PC-3 (cell line): ENCODE measurements around the gene STIMATE. TPM values are rescaled to one million over a fixed set of nuclear protein-coding genes. Genes with fewer than 3 reads are reported as not detected.

Experiments used
- ATAC-seq: fragments of 200-7000 bp; cut with Tn5 transposase; 2 replicates; pipeline ENCODE4 v1.9.1; 2020; ENCODE audit warnings: mild to moderate bottlenecking, moderate library complexity
- BruUV-seq: library from RNA; stranded (reverse); fragments of 400-500 nt; replicated peaks from 2 replicates; lab custom pipeline; 2021; lab: Mats Ljungman, UMichigan
- CTCF ChIA-PET: fragments of 300-600 bp; sonication (Branson Sonifier 250); formaldehyde crosslinking; loops from one replicate; lab custom pipeline; 2022; ENCODE audit warnings: antibody characterized with exemption; lab: Charles Lee
- POLR2A ChIA-PET: fragments of 300-600 bp; sonication (Branson Sonifier 250); formaldehyde crosslinking; loops from one replicate; lab custom pipeline; 2022; ENCODE audit warnings: antibody characterized with exemption; ENCODE audit not compliant: unreplicated experiment; lab: Charles Lee
- DNase-seq: peaks from one replicate; pipeline ENCODE4 v3.0.0-alpha.2; 2015
- H2AFZ ChIP-seq: fragments of 300-600 bp; sonication (generic); 2 replicates; pipeline ENCODE4 v1.6.0; 2016; ENCODE audit warnings: antibody characterized with exemption, low read length
- H3F3A ChIP-seq: fragments of 300-600 bp; sonication (generic); one replicate; pipeline ENCODE4 v1.6.0; 2017; ENCODE audit warnings: antibody characterized with exemption, low read length, control low read depth, mild to moderate bottlenecking; ENCODE audit not compliant: unreplicated experiment
- H3K27ac ChIP-seq: fragments of 300-600 bp; sonication (generic); 2 replicates; pipeline ENCODE4 v1.5.1; 2016; ENCODE audit warnings: mild to moderate bottlenecking, low read length
- H3K27me3 ChIP-seq: fragments of 300-600 bp; sonication (generic); 2 replicates; pipeline ENCODE4 v1.6.1; 2016; ENCODE audit warnings: low read length, mixed read lengths
- H3K36me3 ChIP-seq: fragments of 300-600 bp; sonication (generic); 2 replicates; pipeline ENCODE4 v1.6.1; 2016; ENCODE audit warnings: low read depth, mixed run types, low read length, mixed read lengths
- H3K4me1 ChIP-seq: fragments of 300-600 bp; sonication (generic); 2 replicates; pipeline ENCODE4 v1.5.1; 2016; ENCODE audit warnings: low read length; ENCODE audit not compliant: insufficient read depth
- H3K4me2 ChIP-seq: fragments of 300-600 bp; sonication (generic); 2 replicates; pipeline ENCODE4 v1.6.0; 2016; ENCODE audit warnings: low read length
- H3K4me3 ChIP-seq: fragments of 300-600 bp; sonication (generic); 2 replicates; pipeline ENCODE4 v1.5.1; 2016; ENCODE audit warnings: mild to moderate bottlenecking, low read length, mixed read lengths
- H3K79me2 ChIP-seq: fragments of 300-600 bp; sonication (generic); 2 replicates; pipeline ENCODE4 v1.6.1; 2017; ENCODE audit warnings: low read length, mixed read lengths
- H3K9ac ChIP-seq: fragments of 300-600 bp; sonication (generic); 2 replicates; pipeline ENCODE4 v1.6.0; 2016; ENCODE audit warnings: mild to moderate bottlenecking, low read length
- H3K9me2 ChIP-seq: fragments of 300-600 bp; sonication (generic); replicated peaks from 2 replicates; pipeline ENCODE4 v1.6.1; 2016; ENCODE audit warnings: mixed run types, low read length, mixed read lengths
- H3K9me3 ChIP-seq: fragments of 300-600 bp; sonication (generic); 2 replicates; pipeline ENCODE4 v1.6.1; 2016; ENCODE audit warnings: low read length, mixed read lengths
- H4K20me1 ChIP-seq: fragments of 300-600 bp; sonication (generic); 2 replicates; pipeline ENCODE4 v1.6.1; 2016; ENCODE audit warnings: low read length, mixed read lengths
- EZH2 ChIP-seq: fragments of 300-600 bp; sonication (generic); IDR thresholded peaks from one replicate; pipeline ENCODE4 v1.6.1; 2017; ENCODE audit warnings: antibody characterized with exemption, mild to moderate bottlenecking, low read length; ENCODE audit not compliant: unreplicated experiment
- EZH2phosphoT487 ChIP-seq: fragments of 300-600 bp; sonication (generic); IDR thresholded peaks from 2 replicates; pipeline ENCODE4 v1.6.1; 2018; ENCODE audit warnings: mild to moderate bottlenecking, antibody characterized with exemption, low read length, borderline replicate concordance
- intact Hi-C: fragments of 100-400 bp; cut with micrococcal nuclease; formaldehyde crosslinking; loops from 2 replicates; pipeline ENCODE4 v1.9.0; 2023
- total RNA-seq: library from RNA; depleted of rRNA; stranded (reverse); fragments of >200 nt; gene quantifications from 2 replicates; pipeline ENCODE4 v1.2.3, GENCODE V29; 2014
- TF ChIP-seq, protein P1 (sequence below): fragments of 300-600 bp; sonication (generic); conservative IDR thresholded peaks from 2 replicates; pipeline ENCODE4 v1.5.1; 2017; ENCODE audit warnings: antibody characterized with exemption, low read depth, mild to moderate bottlenecking, low read length

Gene STIMATE
- total RNA-seq, 1 experiment from 2014 or later = 29.7 TPM

DNA sequence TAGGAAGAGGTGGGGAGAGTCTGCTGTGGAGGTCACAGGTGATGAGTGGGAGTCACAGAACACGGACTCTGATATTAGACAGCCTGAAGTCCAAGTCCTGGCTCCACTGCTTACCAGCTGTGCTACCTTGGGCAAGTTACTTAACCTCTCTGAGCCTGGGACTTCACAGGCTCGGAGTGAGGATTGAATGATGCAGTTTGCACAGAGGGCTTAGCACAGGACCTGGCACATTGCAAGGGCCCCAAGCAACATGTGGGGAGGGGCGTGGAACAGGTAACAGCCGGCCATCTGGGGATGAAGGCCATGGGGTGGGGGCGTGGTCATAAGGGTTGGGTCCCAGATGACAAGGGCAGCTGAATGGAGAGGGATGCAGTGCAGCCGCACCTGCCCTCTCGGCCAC, 107.0 kb downstream of the STIMATE start:
- intact Hi-C loops = no loop called here
- no peak overlapping the region for H3K4me2 ChIP-seq
- DNase-seq (no peak), ATAC-seq (no peak)
- H3K9me2 ChIP-seq = no peaks in the 10 kb centered on the region
- H3K4me1 ChIP-seq = no peaks in the 10 kb centered on the region
- POLR2A ChIA-PET = no interaction called here
- no peaks in the 10 kb centered on the region for H3K79me2 ChIP-seq
- CTCF ChIA-PET = no interaction called here
- H3K27me3 ChIP-seq = no peaks in the 10 kb centered on the region
- no peak overlapping the region for H3K27ac ChIP-seq
- TF ChIP-seq EZH2phosphoT487 (no peak), EZH2 (no peak)
- TF ChIP-seq, protein P1, sequence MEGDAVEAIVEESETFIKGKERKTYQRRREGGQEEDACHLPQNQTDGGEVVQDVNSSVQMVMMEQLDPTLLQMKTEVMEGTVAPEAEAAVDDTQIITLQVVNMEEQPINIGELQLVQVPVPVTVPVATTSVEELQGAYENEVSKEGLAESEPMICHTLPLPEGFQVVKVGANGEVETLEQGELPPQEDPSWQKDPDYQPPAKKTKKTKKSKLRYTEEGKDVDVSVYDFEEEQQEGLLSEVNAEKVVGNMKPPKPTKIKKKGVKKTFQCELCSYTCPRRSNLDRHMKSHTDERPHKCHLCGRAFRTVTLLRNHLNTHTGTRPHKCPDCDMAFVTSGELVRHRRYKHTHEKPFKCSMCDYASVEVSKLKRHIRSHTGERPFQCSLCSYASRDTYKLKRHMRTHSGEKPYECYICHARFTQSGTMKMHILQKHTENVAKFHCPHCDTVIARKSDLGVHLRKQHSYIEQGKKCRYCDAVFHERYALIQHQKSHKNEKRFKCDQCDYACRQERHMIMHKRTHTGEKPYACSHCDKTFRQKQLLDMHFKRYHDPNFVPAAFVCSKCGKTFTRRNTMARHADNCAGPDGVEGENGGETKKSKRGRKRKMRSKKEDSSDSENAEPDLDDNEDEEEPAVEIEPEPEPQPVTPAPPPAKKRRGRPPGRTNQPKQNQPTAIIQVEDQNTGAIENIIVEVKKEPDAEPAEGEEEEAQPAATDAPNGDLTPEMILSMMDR = no peak
- no peaks in the 10 kb centered on the region for H3F3A ChIP-seq
- no TSS peak for BruUV-seq
- no peaks in the 10 kb centered on the region for H3K9me3 ChIP-seq
- no peaks in the 10 kb centered on the region for H3K36me3 ChIP-seq
- H3K9ac ChIP-seq = no peak overlapping the region
- H2AFZ ChIP-seq = no peak overlapping the region
- no peak overlapping the region for H3K4me3 ChIP-seq
- H4K20me1 ChIP-seq = no peaks in the 10 kb centered on the region

DNA sequence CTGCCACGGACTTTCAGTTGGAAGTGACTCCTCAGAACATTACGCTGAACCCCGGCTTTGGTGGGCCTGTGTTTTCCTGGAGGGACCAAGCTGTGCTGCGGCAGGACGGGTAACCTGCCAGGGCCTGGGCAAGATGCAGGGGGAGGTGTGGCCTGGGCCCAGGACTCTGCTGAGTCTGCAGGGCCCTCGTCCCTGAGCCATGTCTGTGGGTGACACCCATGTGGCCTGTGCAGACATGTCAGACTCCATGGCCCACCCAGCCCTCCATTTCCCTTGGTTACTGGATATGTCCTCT, 107.7 kb downstream of the STIMATE start:
- TF ChIP-seq, protein P1 = no peak
- TF ChIP-seq EZH2 = no peak
- no peak for TF ChIP-seq EZH2phosphoT487
- POLR2A ChIA-PET = interaction anchor here (0.5 kb wide), 1 partner anchor 103 kb away, joined by 3 read pairs; no protein-coding TSS in a partner anchor
- Histone ChIP-seq H3K9ac (no peak overlapping the region), H2AFZ (no peak overlapping the region), H3K4me3 (no peak overlapping the region), H3K9me3 (no peaks in the 10 kb centered on the region), H3K27ac (no peak overlapping the region), H3K4me2 (no peak overlapping the region), H3K9me2 (no peaks in the 10 kb centered on the region), H3K4me1 (no peaks in the 10 kb centered on the region), H3K36me3 (no peaks in the 10 kb centered on the region), H3F3A (no peaks in the 10 kb centered on the region), H4K20me1 (no peaks in the 10 kb centered on the region), H3K27me3 (no peaks in the 10 kb centered on the region), H3K79me2 (no peaks in the 10 kb centered on the region)
- ATAC-seq (no peak), DNase-seq (no peak)
- intact Hi-C loops = no loop called here
- no TSS peak for BruUV-seq
- CTCF ChIA-PET = no interaction called here

DNA sequence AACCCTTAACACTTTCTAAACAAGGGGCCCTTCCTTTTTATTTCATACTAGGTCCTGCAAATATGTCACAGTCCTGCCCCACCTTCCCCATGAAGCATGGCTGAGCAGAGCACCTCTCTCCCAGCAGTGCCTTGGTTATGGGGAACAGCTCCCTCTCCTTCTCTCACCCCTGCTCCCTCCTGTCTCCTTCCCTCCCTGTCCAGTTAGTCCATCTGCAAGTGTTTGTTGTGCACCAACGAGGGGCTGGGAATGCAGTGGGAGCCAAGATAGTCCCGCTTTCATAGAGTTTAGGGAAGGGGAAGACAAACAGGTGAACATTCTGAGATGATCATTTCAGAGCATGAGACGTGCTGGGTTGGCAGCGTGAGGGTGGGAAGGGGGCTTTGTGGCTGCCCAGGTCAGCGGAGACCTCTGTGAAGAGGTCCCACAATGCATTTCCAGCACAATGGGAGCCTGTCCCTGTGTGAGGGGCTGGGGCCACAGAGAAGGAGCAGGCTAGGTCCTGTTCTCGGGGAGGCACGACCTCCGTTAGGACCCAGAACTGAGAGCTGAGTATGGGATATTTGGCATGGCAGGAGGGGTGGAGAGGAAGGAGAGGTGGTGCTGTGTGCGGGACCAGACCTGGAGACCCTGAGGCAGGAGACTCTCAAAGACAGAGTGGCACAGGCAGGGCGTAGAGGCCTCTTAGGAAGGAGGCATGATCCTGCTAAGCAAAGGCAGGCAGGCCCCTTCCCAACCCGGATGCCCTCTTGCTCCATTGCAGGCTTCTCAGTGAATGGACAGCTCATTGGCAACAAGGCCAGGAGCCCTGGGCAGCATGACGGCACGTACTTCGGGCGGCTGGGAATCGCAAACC, 108.2 kb downstream of the STIMATE start:
- Histone ChIP-seq H3K4me3 (no peak overlapping the region), H3K79me2 (no peaks in the 10 kb centered on the region), H3K9ac (no peak overlapping the region), H3F3A (no peaks in the 10 kb centered on the region), H3K4me1 (no peaks in the 10 kb centered on the region), H2AFZ (no peak overlapping the region), H3K9me3 (no peaks in the 10 kb centered on the region), H4K20me1 (no peaks in the 10 kb centered on the region), H3K27me3 (no peaks in the 10 kb centered on the region), H3K36me3 (no peaks in the 10 kb centered on the region), H3K4me2 (no peak overlapping the region), H3K9me2 (no peaks in the 10 kb centered on the region), H3K27ac (no peak overlapping the region)
- DNase-seq (no peak), ATAC-seq (no peak)
- TF ChIP-seq, protein P1 = no peak
- ChIA-PET POLR2A (interaction anchor here (0.5 kb wide), 1 partner anchor 103 kb away, joined by 3 read pairs; no protein-coding TSS in a partner anchor), CTCF (no interaction called here)
- BruUV-seq = no TSS peak
- intact Hi-C loops = no loop called here
